HepG2 (cell line): Measurements from ENCODE around the gene RPS19. TPM values are rescaled to one million over a fixed set of nuclear protein-coding genes. Genes with fewer than 3 reads are reported as not detected.
A peak's percentile ranks its signal among the peaks of the same experiment; 100 is the strongest.

Source experiments
- EP300 ChIP-seq, 3 experiments: sonication (generic) in 1 of 3; formaldehyde crosslinking in 1 of 3; IDR thresholded peaks; 2 replicates each; pipeline versions ENCODE4 v1.5.1 to v1.6.1; 2011 to 2020; ENCODE audit warnings: low read depth in 2 of 3, low read length in 2 of 3, borderline replicate concordance in 1 of 3, improper control_type of control experiment in 1 of 3, mild to moderate bottlenecking in 1 of 3, missing genetic modification reagents in 1 of 3, moderate library complexity in 1 of 3
- ETS1 ChIP-seq: sonication (generic); formaldehyde crosslinking; IDR thresholded peaks from 2 replicates; pipeline ENCODE4 v1.4.0; 2020; ENCODE audit warnings: missing genetic modification reagents
- FOXA3 ChIP-seq: IDR thresholded peaks from 2 replicates; pipeline ENCODE4 v1.6.1; 2016; ENCODE audit warnings: missing genetic modification reagents, missing compliant biosample characterization
- KLF16 ChIP-seq, 2 experiments: sonication (generic) in 1 of 2; formaldehyde crosslinking in 1 of 2; IDR thresholded peaks; 2 replicates each; pipeline versions ENCODE4 v1.6.1 to v1.8.0; 2016 to 2023; ENCODE audit warnings: missing genetic modification reagents in 2 of 2, missing compliant biosample characterization in 1 of 2
- MTA1 ChIP-seq: sonication (generic); formaldehyde crosslinking; IDR thresholded peaks from 2 replicates; pipeline ENCODE4 v1.4.0; 2020; ENCODE audit warnings: missing genetic modification reagents, mild to moderate bottlenecking, borderline replicate concordance
- NPAS2 ChIP-seq: sonication (generic); formaldehyde crosslinking; IDR thresholded peaks from 2 replicates; pipeline ENCODE4 v1.8.0; 2022; ENCODE audit warnings: mild to moderate bottlenecking, missing genetic modification reagents, borderline replicate concordance
- RERE ChIP-seq: IDR thresholded peaks from 2 replicates; pipeline ENCODE4 v1.6.1; 2016; ENCODE audit warnings: low read depth, missing genetic modification reagents, missing compliant biosample characterization
- SMAD3 ChIP-seq: sonication (generic); formaldehyde crosslinking; IDR thresholded peaks from 2 replicates; pipeline ENCODE4 v1.4.0; 2020; ENCODE audit warnings: missing genetic modification reagents
- SSRP1 ChIP-seq: IDR thresholded peaks from 2 replicates; pipeline ENCODE4 v1.6.1; 2016; ENCODE audit warnings: control low read depth
- TAF15 ChIP-seq: fragments of 200-400 bp; formaldehyde crosslinking; IDR thresholded peaks from one replicate; pipeline ENCODE4 v1.6.1; 2018; ENCODE audit warnings: mild to moderate bottlenecking, low read depth, low read length; ENCODE audit not compliant: poor library complexity, severe bottlenecking
- ZNF230 ChIP-seq: sonication (generic); formaldehyde crosslinking; IDR thresholded peaks from 2 replicates; pipeline ENCODE4 v1.4.0; 2020; ENCODE audit warnings: mild to moderate bottlenecking, missing genetic modification reagents
- ZNF788 ChIP-seq: sonication (generic); formaldehyde crosslinking; IDR thresholded peaks from 2 replicates; pipeline ENCODE4 v1.5.0; 2020; ENCODE audit warnings: mild to moderate bottlenecking, missing genetic modification reagents, borderline replicate concordance
- ZNF792 ChIP-seq: IDR thresholded peaks from 2 replicates; pipeline ENCODE4 v1.6.1; 2016
- polyA plus RNA-seq, 8 experiments: library from polyadenylated mRNA; depleted of rRNA in 3 of 8; stranded (reverse) in 7 of 8; unstranded in 1 of 8; fragments of >200 nt; fragmentation: Illumina TruSeq in 4 of 8; extraction: Trizol in 4 of 8; gene quantifications; 2 replicates each; pipeline versions ENCODE4 v1.2.1 to v1.2.3, GENCODE V29; 2011 to 2016; ENCODE audit warnings: low read depth in 4 of 8, missing spikeins in 1 of 8, mixed read lengths in 1 of 8; ENCODE audit not compliant: insufficient read depth in 1 of 8
- total RNA-seq, 5 experiments: library from RNA; depleted of rRNA; stranded (reverse); fragments of >200 nt; fragmentation: Illumina TruSeq; extraction: Trizol; gene quantifications; 2 replicates each; pipeline ENCODE4 v1.2.3, GENCODE V29; 2016; ENCODE audit warnings: low read depth in 1 of 5

Gene RPS19
- total and polyA plus RNA-seq, 2 of the 13 experiments (the other 11 are each of a cell fraction or from before 2014, with no cell fraction given) = 1,983 to 4,758 TPM

DNA sequence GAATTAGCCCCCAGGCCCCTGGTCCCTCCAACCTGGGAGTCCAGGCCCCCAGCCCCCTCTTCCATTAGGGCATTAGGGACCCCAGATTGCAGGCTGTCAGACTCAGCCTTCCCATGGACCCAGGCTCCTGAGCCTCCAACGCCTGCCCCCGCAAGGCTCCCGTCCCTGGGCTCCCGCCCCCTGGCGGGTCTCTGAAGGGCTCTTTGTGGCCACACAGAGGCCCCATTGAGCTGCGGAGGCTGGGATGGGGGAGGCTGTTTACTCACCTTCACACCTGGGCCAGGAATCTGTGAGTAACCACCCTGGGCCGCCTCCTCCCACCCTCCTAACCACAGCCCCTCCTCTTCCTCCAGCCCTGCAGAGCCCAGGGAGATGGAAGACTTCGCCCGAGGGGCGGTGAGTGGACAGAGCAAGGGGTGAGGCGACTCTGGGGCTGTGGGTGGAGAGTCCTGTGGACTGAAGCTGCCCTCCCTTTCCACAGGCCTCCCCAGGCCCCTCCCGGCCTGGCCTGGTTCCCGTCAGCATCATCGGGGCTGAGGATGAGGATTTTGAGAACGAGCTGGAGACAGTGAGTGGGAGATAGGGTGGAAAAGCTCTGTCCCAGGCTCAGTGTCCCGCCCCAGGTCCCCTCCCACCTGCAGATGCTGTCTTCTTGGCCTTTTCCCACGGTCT is 27.8 kb downstream of the RPS19 start (continued):
- TF ChIP-seq EP300 (IDR thresholded peaks at IDR 0.05; ENCODE audit: low read depth in 2 of 2, low read length in 2 of 2) (peak; percentile 36 to 88; a peak in 3 of 4 replicates), EP300 (CRISPR knock-in tag; IDR thresholded peaks at IDR 0.05; ENCODE audit: borderline replicate concordance) (peak; percentile 89), RERE (CRISPR knock-in tag) (peak; percentile 80), ZNF792 (CRISPR knock-in tag) (peak; percentile 56; the same call in 1 of the 2 replicates), ETS1 (CRISPR knock-in tag) (no peak), MTA1 (CRISPR knock-in tag) (peak; percentile 92; the same call in 1 of the 2 replicates), NPAS2 (CRISPR knock-in tag) (no peak), TAF15 (no peak), KLF16 (CRISPR knock-in tag; IDR thresholded peaks at IDR 0.05) (peak in 1 of 2 experiments; percentile 76; a peak in 1 of 4 replicates), SMAD3 (peak; percentile 61; the same call in 1 of the 2 replicates), SSRP1 (CRISPR knock-in tag) (0 out of 2 replicates have a peak, but pooled peaks have one; percentile 26), ZNF788 (peak; percentile 84; the same call in 1 of the 2 replicates), FOXA3 (CRISPR knock-in tag) (peak; percentile 96), ZNF230 (CRISPR knock-in tag) (0 out of 2 replicates have a peak, but pooled peaks have one; percentile 72)
